ENCODE measurements around the gene GAA.

DNA sequence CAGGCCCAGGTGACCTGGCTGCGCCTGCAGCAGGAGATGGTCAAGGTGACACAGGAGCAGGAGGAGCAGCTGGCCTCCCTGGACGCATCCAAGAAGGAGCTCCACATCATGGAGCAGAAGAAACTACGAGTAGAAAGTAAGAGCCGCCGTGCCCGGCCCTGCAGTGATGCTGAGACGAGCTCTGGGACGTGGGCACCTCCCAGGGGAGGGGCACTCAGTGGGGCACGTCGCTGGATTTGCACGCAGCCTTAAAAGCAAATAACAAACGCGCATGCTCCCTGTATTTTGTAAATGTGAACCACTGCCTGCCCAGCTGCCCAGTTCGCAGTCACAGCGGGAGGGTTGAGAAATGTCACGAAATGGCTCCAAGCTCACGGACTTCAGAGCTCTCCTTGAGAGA is 15.3 kb upstream of the GAA start:
- TF ChIP-seq POLR2AphosphoS5 (IDR thresholded peaks at IDR 0.05): no peak
- TF ChIP-seq CTCF (IDR thresholded peaks at IDR 0.05): no peak

Measured in breast epithelium (tissue), 3 donors.